NCI-H82 treated with DMSO at 0.1 percent for 48 hours (cell line): ENCODE measurements around the gene ADGRF5.

ENCODE experiments used
- DNase-seq: peaks from one replicate; lab custom pipeline; 2025; ENCODE audit not compliant: unreplicated experiment; lab: John Stamatoyannopoulos, UW

ADGRF5 gene

DNA sequence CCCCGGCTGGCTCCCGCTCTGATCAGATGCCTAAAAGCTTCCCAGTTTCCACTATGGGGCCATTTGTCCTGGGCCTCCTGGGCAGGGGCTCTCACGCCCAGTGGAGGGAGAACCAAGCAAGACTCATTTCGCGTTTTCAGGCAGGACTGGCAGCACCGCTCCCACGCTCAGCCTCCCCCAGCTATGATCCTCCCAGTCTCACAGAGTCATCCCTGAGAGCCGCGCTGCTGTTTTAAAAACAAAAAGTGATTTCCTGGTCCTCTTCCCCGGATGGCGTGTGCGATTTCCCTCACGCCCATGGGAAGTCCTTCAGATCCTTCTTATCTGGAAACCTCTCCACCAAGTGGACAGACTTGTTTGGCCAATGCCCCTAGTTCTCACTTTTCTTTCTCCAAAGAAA, at the start of gene ADGRF5:
ADGRF5 (minus strand) TSS at position 208 of the 400 bp plus-strand sequence. CDS start 15,176 bp downstream, outside the sequence.
- DNase-seq = no peak

DNA sequence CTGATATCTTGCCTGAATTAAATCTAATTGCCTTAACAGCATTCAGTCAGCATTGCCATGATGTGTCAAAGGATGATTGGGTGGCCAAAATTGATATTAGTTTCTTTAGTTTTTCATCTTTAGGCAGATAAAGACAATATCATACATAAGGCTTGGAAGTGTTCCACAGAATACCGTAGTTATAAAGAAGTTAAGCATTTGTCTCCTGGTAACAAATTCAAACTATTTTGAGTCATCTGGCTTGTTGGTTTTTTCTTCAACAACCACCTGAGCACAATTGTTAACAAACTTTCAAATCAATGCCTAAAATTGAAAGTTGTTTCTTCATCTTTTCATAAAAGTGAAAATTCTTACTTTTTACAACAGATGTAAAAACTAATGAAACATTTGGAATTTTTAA, 47.5 kb upstream of the ADGRF5 start:
- no peak for DNase-seq

- no peak for DNase-seq
Measured at GRCh38 chr6:46967826-46968349, 46.1 kb upstream of the ADGRF5 start.

GRCh38 chr6:46964716-46965519, 43.2 kb upstream of the ADGRF5 start:
- no peak for DNase-seq

DNA sequence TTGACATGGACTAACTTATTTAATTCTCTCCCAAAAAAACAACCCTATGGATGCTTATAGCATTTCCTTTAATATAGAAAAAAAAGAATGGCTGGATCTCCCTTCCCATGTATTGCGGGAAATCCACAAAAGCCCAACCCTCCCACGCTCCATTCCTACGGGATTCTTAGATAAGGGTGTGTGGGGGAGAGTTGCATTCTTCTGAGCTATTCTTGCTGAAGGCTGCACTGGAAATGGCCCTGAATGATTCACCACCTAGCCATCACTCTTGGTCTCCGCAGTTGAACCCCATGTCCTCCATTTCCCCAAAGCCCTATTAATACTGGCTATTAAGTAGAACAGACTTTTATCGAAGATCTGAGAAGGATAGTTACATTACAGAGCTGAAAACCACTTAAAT, 41.9 kb upstream of the ADGRF5 start:
- no peak for DNase-seq

DNA sequence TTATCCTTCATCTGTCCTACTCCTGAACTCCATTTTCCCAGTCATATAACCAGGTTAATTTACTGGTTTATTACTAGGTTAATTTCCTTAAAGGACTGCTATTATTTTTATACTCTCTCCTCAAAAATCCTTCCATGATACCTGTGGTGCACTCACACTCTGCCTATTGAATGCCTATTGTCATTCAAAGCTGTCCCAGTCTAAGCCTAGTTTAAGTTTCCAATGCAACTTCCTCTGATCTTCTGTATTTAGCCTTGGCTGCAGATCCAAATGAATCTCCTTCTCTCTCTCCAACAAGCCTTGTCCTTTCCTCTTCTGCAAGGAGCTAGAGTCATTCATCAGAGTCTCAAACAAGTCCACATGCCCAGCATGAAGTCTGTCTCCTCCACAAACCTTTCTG, 41.3 kb upstream of the ADGRF5 start:
- no peak for DNase-seq

GRCh38 chr6:46961711-46962110, 40.0 kb upstream of the ADGRF5 start:
- no peak for DNase-seq

- no peak for DNase-seq
Measured at GRCh38 chr6:46961232-46961631, 39.5 kb upstream of the ADGRF5 start.

- DNase-seq = no peak
Measured at GRCh38 chr6:46959419-46959818, 37.7 kb upstream of the ADGRF5 start.

DNA sequence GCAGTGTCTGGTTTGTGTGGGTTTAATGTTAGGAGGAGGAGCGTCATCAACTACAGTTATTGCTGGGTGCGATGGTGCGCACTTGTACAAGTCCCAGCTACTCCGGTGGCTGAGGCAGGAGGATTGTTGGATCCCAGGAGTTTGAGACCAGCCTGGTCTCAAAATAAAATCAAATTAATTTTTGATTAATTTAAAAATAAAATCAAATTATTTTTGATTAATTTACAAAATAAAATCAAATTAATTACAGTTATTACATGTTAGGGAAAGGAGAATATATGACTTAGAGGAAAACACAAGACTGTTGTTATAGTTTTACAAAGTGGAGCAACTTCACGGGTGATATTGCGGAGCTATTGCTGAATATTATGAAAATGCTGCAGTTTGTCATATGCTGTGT, 34.7 kb upstream of the ADGRF5 start:
- DNase-seq = no peak

GRCh38 chr6:46954837-46955451, 33.2 kb upstream of the ADGRF5 start:
- no peak for DNase-seq

DNA sequence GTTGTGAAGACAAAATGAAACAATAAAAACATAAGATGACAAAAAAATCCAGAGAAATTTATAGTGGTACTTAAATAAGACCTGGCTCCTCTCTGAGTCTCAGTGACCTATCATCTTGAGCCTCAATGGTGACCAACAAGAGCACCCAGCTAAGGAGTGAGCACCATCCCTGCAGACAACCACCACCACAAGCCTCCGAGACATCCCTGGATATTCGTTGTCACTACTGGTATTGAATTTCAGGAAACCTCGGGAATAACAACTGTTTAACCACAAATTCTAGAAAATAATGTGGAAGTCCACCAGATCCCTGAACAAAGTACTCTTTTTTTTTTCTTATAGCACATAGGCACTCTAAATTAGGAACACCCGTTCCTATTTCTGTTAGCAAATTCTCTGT, 32.2 kb upstream of the ADGRF5 start:
- DNase-seq = no peak

DNA sequence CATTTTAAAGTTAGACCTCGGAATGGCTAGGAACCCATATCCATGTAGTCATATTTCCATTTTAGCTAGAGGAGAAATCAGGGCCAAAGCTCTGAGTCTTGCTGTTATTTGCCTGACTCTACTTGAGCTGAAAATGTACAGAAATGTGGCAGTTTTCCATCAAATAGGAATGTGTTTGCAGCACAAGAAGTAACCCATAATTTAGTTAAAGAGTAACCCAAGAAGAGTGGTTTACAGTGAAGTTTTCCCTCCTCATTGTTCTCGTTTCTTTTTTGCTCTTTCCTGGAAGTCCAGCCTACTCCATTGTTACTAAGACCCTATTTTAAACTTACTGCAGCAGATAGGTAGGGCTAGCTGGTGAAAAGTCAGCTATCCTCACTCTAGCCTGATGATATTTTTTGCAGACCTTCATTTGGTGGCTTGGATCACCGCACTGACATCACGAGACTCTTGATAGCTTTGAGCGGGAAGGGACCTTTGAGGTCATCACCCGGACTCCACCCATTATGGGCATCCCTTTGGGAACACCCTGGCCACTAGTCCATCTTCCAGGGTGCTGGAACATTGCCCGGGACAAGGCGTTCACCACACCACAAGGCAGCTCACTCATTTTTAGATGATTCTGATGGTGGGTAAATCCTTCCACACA, 28.0 kb upstream of the ADGRF5 start:
- no peak for DNase-seq

DNA sequence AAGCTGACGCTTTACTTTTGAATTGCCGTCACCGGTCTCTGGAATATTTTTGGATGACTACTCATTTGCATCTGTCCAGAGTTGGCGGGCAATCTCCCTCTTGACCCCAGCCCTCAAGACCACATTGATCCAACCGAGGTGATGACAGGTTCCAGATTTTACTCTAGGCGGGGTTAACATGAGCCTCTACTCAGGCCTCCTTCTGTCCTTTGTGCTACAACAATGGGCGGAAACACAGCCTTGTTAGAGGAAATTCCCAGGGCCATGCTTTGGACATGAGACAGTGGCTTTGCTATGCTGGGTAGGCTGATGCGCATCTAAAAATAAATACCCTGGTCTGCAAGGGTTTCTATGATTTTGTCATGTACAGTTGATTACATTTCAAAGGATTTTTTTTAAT, 27.0 kb upstream of the ADGRF5 start:
- no peak for DNase-seq

DNA sequence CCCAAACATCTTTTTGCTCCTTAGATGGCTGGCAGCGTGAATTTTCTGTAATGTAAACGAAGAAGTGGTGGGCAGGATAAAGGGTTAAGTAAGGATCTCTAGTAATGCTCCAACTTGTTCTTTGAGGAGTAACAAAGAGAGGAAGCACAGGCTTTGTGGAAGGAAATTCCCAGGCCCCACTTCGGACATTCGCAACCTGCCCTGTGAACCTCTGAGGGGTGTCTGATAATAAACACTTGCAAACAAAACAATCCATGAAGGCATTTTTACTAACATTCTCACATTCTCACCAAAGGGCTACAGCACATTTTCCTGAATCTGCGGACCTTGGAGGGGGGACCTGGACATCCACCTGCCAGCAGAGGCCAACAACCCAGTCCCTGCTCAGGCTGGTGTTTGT, 25.8 kb upstream of the ADGRF5 start:
- DNase-seq = no peak

GRCh38 chr6:46940433-46941226, 18.9 kb upstream of the ADGRF5 start:
- DNase-seq = no peak

DNA sequence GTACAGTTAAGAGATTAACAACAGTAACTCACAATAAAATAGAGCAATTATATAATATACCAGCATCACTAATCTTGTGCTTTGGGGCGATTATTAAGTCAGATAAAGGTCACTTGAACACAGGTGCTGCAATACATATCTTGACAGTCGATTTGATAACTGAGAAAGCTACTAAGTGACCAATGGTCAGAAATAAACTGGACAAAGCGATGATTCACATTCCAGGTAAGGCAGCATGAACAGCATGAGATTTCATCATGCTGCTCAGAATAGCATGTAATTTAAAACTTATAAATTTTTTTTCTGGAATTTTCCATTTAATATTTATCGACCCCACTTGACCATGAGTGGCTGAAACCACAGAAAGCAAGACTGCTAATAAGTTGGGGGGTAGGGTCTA, 15.9 kb upstream of the ADGRF5 start:
- no peak for DNase-seq

GRCh38 chr6:46935687-46936086, 13.9 kb upstream of the ADGRF5 start:
- no peak for DNase-seq

GRCh38 chr6:46933751-46934150, 12.0 kb upstream of the ADGRF5 start:
- DNase-seq = no peak

- DNase-seq = no peak
Measured at GRCh38 chr6:46932526-46933319, 11.0 kb upstream of the ADGRF5 start.
